ENCODE results near the gene OR2F2.

DNA sequence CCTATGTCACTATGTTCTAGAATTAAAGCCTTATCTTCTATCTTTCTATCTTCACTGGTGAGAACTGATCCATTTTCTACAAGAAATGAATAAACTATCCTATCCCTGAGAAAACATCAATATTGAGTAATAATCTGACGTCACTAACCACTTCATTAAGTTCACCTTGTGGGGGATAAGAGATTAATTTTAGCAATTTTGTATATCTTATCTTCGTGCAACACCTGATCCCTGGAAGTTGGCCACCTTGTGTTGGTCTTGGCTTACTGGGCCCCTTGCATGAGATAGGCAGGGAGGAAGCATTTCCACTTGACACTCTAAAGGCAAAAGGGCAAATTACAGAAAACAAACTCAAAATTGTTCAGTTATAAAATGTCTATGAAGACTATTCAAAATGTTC lies 45.0 kb downstream of the OR2F2 start:
- TF ChIP-seq, protein P1, sequence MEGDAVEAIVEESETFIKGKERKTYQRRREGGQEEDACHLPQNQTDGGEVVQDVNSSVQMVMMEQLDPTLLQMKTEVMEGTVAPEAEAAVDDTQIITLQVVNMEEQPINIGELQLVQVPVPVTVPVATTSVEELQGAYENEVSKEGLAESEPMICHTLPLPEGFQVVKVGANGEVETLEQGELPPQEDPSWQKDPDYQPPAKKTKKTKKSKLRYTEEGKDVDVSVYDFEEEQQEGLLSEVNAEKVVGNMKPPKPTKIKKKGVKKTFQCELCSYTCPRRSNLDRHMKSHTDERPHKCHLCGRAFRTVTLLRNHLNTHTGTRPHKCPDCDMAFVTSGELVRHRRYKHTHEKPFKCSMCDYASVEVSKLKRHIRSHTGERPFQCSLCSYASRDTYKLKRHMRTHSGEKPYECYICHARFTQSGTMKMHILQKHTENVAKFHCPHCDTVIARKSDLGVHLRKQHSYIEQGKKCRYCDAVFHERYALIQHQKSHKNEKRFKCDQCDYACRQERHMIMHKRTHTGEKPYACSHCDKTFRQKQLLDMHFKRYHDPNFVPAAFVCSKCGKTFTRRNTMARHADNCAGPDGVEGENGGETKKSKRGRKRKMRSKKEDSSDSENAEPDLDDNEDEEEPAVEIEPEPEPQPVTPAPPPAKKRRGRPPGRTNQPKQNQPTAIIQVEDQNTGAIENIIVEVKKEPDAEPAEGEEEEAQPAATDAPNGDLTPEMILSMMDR (IDR thresholded peaks at IDR 0.05 in 2 of 3, conservative IDR thresholded peaks at IDR 0.05 in 1 of 3; ENCODE audit: borderline replicate concordance in 1 of 3, insufficient read depth in 1 of 3, low read depth in 2 of 3, low read length in 2 of 3) = no peak
- TF ChIP-seq SIN3A (IDR thresholded peaks at IDR 0.05; ENCODE audit: low read depth) (no peak), EZH2 (IDR thresholded peaks at IDR 0.05) (no peak), POLR2A (IDR thresholded peaks at IDR 0.05; ENCODE audit: borderline replicate concordance, extremely low read depth, insufficient read depth, insufficient read length) (no peak), CBX3 (IDR thresholded peaks at IDR 0.05; ENCODE audit: low read depth) (no peak), RAD21 (IDR thresholded peaks at IDR 0.05; ENCODE audit: low read depth) (no peak), ELF1 (IDR thresholded peaks at IDR 0.05; ENCODE audit: borderline replicate concordance, low read depth) (no peak), ZNF274 (IDR thresholded peaks at IDR 0.05; ENCODE audit: low read depth, low read length) (no peak), YY1 (IDR thresholded peaks at IDR 0.05; ENCODE audit: extremely low read depth, insufficient replicate concordance, low read depth, low read length) (no peak), EZH2phosphoT487 (IDR thresholded peaks at IDR 0.05; ENCODE audit: borderline replicate concordance) (no peak)
- TF ChIP-seq, protein P2, sequence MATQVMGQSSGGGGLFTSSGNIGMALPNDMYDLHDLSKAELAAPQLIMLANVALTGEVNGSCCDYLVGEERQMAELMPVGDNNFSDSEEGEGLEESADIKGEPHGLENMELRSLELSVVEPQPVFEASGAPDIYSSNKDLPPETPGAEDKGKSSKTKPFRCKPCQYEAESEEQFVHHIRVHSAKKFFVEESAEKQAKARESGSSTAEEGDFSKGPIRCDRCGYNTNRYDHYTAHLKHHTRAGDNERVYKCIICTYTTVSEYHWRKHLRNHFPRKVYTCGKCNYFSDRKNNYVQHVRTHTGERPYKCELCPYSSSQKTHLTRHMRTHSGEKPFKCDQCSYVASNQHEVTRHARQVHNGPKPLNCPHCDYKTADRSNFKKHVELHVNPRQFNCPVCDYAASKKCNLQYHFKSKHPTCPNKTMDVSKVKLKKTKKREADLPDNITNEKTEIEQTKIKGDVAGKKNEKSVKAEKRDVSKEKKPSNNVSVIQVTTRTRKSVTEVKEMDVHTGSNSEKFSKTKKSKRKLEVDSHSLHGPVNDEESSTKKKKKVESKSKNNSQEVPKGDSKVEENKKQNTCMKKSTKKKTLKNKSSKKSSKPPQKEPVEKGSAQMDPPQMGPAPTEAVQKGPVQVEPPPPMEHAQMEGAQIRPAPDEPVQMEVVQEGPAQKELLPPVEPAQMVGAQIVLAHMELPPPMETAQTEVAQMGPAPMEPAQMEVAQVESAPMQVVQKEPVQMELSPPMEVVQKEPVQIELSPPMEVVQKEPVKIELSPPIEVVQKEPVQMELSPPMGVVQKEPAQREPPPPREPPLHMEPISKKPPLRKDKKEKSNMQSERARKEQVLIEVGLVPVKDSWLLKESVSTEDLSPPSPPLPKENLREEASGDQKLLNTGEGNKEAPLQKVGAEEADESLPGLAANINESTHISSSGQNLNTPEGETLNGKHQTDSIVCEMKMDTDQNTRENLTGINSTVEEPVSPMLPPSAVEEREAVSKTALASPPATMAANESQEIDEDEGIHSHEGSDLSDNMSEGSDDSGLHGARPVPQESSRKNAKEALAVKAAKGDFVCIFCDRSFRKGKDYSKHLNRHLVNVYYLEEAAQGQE (IDR thresholded peaks at IDR 0.05; ENCODE audit: low read depth) = no peak
- TF ChIP-seq, protein P3, sequence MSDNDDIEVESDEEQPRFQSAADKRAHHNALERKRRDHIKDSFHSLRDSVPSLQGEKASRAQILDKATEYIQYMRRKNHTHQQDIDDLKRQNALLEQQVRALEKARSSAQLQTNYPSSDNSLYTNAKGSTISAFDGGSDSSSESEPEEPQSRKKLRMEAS (IDR thresholded peaks at IDR 0.05) = no peak
- TF ChIP-seq, protein P4, sequence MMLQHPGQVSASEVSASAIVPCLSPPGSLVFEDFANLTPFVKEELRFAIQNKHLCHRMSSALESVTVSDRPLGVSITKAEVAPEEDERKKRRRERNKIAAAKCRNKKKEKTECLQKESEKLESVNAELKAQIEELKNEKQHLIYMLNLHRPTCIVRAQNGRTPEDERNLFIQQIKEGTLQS (IDR thresholded peaks at IDR 0.05) = no peak

Measured in HCT116 (cell line).